Activated CD8-positive, alpha-beta memory T cell treated with anti-CD3 and anti-CD28 coated beads for 24 hours (primary cell): ENCODE data around the gene TK2.
"Not testable (repeated sequence)": the region's sequence is repeated elsewhere in the genome, so short reads cannot be mapped to it uniquely, and the experiment has no call there.

Experiments
- DNase-seq: peaks from one replicate; pipeline ENCODE4 v3.0.0-alpha.2; 2020

TK2 gene

GRCh38 chr16:66480265-66481080 lies 69.4 kb downstream of the TK2 start:
- DNase-seq, result peak; percentile 58

- no peak for DNase-seq
Measured at GRCh38 chr16:66479661-66480264, 70.2 kb downstream of the TK2 start.

GRCh38 chr16:66478733-66479511 lies 71.0 kb downstream of the TK2 start:
- peak; percentile 91 for DNase-seq

GRCh38 chr16:66477028-66477515 lies 72.8 kb downstream of the TK2 start:
- peak; percentile 52 for DNase-seq

- DNase-seq, result peak; percentile 76
Measured at GRCh38 chr16:66476328-66477027, 73.4 kb downstream of the TK2 start.

GRCh38 chr16:66475232-66475631 lies 74.7 kb downstream of the TK2 start:
- peak; percentile 58 for DNase-seq

GRCh38 chr16:66474750-66475199 lies 75.1 kb downstream of the TK2 start:
- DNase-seq, result peak; percentile 69

GRCh38 chr16:66473654-66474519 lies 76.0 kb downstream of the TK2 start:
- peak; percentile 50 for DNase-seq

- peak; percentile 48 for DNase-seq
Measured at GRCh38 chr16:66473051-66473571, 76.8 kb downstream of the TK2 start.

- DNase-seq, result no peak
Measured at GRCh38 chr16:66471716-66472393, 78.1 kb downstream of the TK2 start.

GRCh38 chr16:66471264-66471663 lies 78.7 kb downstream of the TK2 start:
- DNase-seq, result no peak

GRCh38 chr16:66470556-66470955 lies 79.4 kb downstream of the TK2 start:
- peak; percentile 19 for DNase-seq

- DNase-seq, result peak; percentile 15
Measured at GRCh38 chr16:66469947-66470546, 79.9 kb downstream of the TK2 start.

GRCh38 chr16:66469291-66469946 lies 80.5 kb downstream of the TK2 start:
- DNase-seq, result peak; percentile 44

- DNase-seq, result peak; percentile 32
Measured at GRCh38 chr16:66468321-66468965, 81.5 kb downstream of the TK2 start.

- no peak for DNase-seq
Measured at GRCh38 chr16:66467611-66468010, 82.3 kb downstream of the TK2 start.

GRCh38 chr16:66466636-66467035 lies 83.3 kb downstream of the TK2 start:
- not testable (repeated sequence) for DNase-seq

GRCh38 chr16:66465946-66466345 lies 84.0 kb downstream of the TK2 start:
- not testable (repeated sequence) for DNase-seq

GRCh38 chr16:66462912-66463311 lies 87.0 kb downstream of the TK2 start:
- DNase-seq, result no peak
